H1 (cell line): Measurements from ENCODE around the gene ABHD2. TPM values are rescaled to one million over a fixed set of nuclear protein-coding genes. Genes with fewer than 3 reads are reported as not detected.

Experiments used
- CTCF ChIA-PET: fragments of 300-600 bp; sonication (Branson Sonifier 250); formaldehyde crosslinking; loops from one replicate; lab custom pipeline; 2021; ENCODE audit not compliant: partially characterized antibody; lab: Charles Lee
- POLR2A ChIA-PET: fragments of 300-600 bp; sonication (Branson Sonifier 250); formaldehyde crosslinking; loops from one replicate; lab custom pipeline; 2021; ENCODE audit warnings: inconsistent platforms; ENCODE audit not compliant: partially characterized antibody; lab: Charles Lee
- DNase-seq, 2 experiments: peaks; one replicate each; pipeline versions ENCODE4 v3.0.0 to v3.0.0-alpha.2; 2010 to 2022; ENCODE audit warnings: low spot score in 2 of 2, low read depth in 1 of 2, mixed read lengths in 1 of 2
- FAIRE-seq: peaks from 2 replicates; lab custom pipeline; 2011; peaks lifted over from hg19 to GRCh38; lab: Jason Lieb, UNC
- H2AFZ ChIP-seq: 2 replicates; pipeline ENCODE4 v1.8.1; 2012; ENCODE audit warnings: low read length, inconsistent platforms
- H2AK5ac ChIP-seq: 2 replicates; pipeline ENCODE4 v1.6.1; 2013; ENCODE audit warnings: low read depth, low read length
- H2BK120ac ChIP-seq: replicated peaks from 2 replicates; pipeline ENCODE3; 2013; ENCODE audit warnings: low read depth, low read length, inconsistent platforms
- H2BK12ac ChIP-seq: 2 replicates; pipeline ENCODE4 v1.6.1; 2013; ENCODE audit warnings: low read depth, low read length
- H2BK15ac ChIP-seq: 2 replicates; pipeline ENCODE4 v1.6.1; 2013; ENCODE audit warnings: low read length
- H2BK20ac ChIP-seq: 2 replicates; pipeline ENCODE4 v1.6.1; 2013; ENCODE audit warnings: low read length
- H2BK5ac ChIP-seq: 2 replicates; pipeline ENCODE4 v1.6.1; 2013; ENCODE audit warnings: low read depth, low read length
- H3K14ac ChIP-seq: 2 replicates; pipeline ENCODE4 v1.6.1; 2013; ENCODE audit warnings: inconsistent platforms; ENCODE audit not compliant: insufficient read length
- H3K18ac ChIP-seq: 2 replicates; pipeline ENCODE4 v1.6.1; 2013; ENCODE audit warnings: low read length; ENCODE audit errors: extremely low read depth
- H3K23ac ChIP-seq: 2 replicates; pipeline ENCODE4 v1.6.1; 2013; ENCODE audit warnings: inconsistent platforms; ENCODE audit not compliant: insufficient read length
- H3K23me2 ChIP-seq: 2 replicates; pipeline ENCODE4 v1.6.1; 2013; ENCODE audit warnings: low read depth, low read length
- H3K27ac ChIP-seq: 2 replicates; pipeline ENCODE4 v1.6.1; 2011; ENCODE audit warnings: low read depth, low read length, inconsistent platforms
- H3K27me3 ChIP-seq, 4 experiments: replicated peaks in 1 of 4; 1 replicate in 1 of 4; 2 replicates in 3 of 4; pipeline versions ENCODE4 v1.6.1 to v1.8.1; 2011 to 2013; ENCODE audit warnings: low read length in 3 of 4, mild to moderate bottlenecking in 3 of 4, inconsistent platforms in 2 of 4, mixed read lengths in 2 of 4, moderate library complexity in 1 of 4; ENCODE audit not compliant: control insufficient read depth in 3 of 4, insufficient read depth in 3 of 4; ENCODE audit errors: extremely low read depth in 1 of 4
- H3K36me3 ChIP-seq, 4 experiments: 2 replicates each; pipeline versions ENCODE4 v1.6.1 to v1.8.1; 2011 to 2013; ENCODE audit warnings: mild to moderate bottlenecking in 4 of 4, low read length in 3 of 4, moderate library complexity in 2 of 4, control low read depth in 1 of 4, inconsistent platforms in 1 of 4; ENCODE audit not compliant: insufficient read depth in 4 of 4, control insufficient read depth in 2 of 4
- H3K4ac ChIP-seq: replicated peaks from 2 replicates; pipeline ENCODE3; 2013; ENCODE audit warnings: low read length, low read depth, mixed read lengths, inconsistent platforms; ENCODE audit not compliant: insufficient read length
- H3K4me1 ChIP-seq, 4 experiments: replicated peaks in 1 of 4; 1 replicate in 1 of 4; 2 replicates in 3 of 4; pipeline versions ENCODE4 v1.6.1 to v1.8.1; 2011 to 2013; ENCODE audit warnings: low read length in 3 of 4, inconsistent platforms in 2 of 4, mixed read lengths in 1 of 4; ENCODE audit not compliant: insufficient read depth in 4 of 4, control insufficient read depth in 3 of 4
- H3K4me2 ChIP-seq, 2 experiments: 2 replicates each; pipeline versions ENCODE4 v1.6.1 to v1.8.1; 2011 to 2013; ENCODE audit warnings: low read depth in 2 of 2, low read length in 2 of 2, control low read depth in 1 of 2, inconsistent platforms in 1 of 2, mild to moderate bottlenecking in 1 of 2; ENCODE audit not compliant: insufficient read depth in 1 of 2
- H3K4me3 ChIP-seq, 4 experiments: fragments of 200-600, 300-600 bp in 1 of 4; sonication (generic), shearing (Covaris generic), sonication (Bioruptor Twin) in 1 of 4; 2 replicates each; pipeline versions ENCODE4 v1.5.1 to v1.8.1; 2011 to 2016; ENCODE audit warnings: low read length in 4 of 4, low read depth in 3 of 4, control low read depth in 2 of 4, inconsistent platforms in 2 of 4, mild to moderate bottlenecking in 2 of 4, mixed read lengths in 1 of 4, moderate library complexity in 1 of 4; ENCODE audit not compliant: insufficient read depth in 2 of 4; ENCODE audit errors: extremely low read depth in 1 of 4
- H3K56ac ChIP-seq: replicated peaks from 2 replicates; pipeline ENCODE3; 2013; ENCODE audit warnings: low read depth, mild to moderate bottlenecking, mixed read lengths, low read length, inconsistent platforms; ENCODE audit not compliant: insufficient read length
- H3K79me1 ChIP-seq: 2 replicates; pipeline ENCODE4 v1.6.1; 2013; ENCODE audit warnings: low read depth, low read length, control low read depth
- H3K79me2 ChIP-seq, 2 experiments: 2 replicates each; pipeline versions ENCODE4 v1.6.1 to v1.8.1; 2012 to 2013; ENCODE audit warnings: low read length in 2 of 2, mild to moderate bottlenecking in 2 of 2, inconsistent platforms in 1 of 2; ENCODE audit not compliant: insufficient read depth in 2 of 2, control insufficient read depth in 1 of 2
- H3K9ac ChIP-seq, 4 experiments: replicated peaks in 1 of 4; 1 replicate in 1 of 4; 2 replicates in 3 of 4; pipeline versions ENCODE4 v1.6.1 to v1.8.1; 2011 to 2013; ENCODE audit warnings: low read depth in 3 of 4, low read length in 3 of 4, control low read depth in 2 of 4, mild to moderate bottlenecking in 2 of 4, moderate library complexity in 2 of 4, inconsistent platforms in 1 of 4; ENCODE audit errors: extremely low read depth in 1 of 4
- H3K9me3 ChIP-seq, 2 experiments: 2 replicates each; pipeline versions ENCODE4 v1.6.1 to v1.8.1; 2012 to 2013; ENCODE audit warnings: mild to moderate bottlenecking in 2 of 2, moderate library complexity in 2 of 2, control low read depth in 1 of 2, inconsistent platforms in 1 of 2, low read depth in 1 of 2, low read length in 1 of 2, mixed read lengths in 1 of 2; ENCODE audit not compliant: insufficient read depth in 2 of 2
- H4K20me1 ChIP-seq, 2 experiments: replicated peaks in 1 of 2; 2 replicates each; pipeline versions ENCODE3 to v1.8.1; 2011 to 2013; ENCODE audit warnings: inconsistent platforms in 2 of 2, low read length in 2 of 2, mild to moderate bottlenecking in 1 of 2; ENCODE audit not compliant: insufficient read depth in 2 of 2, control insufficient read depth in 1 of 2
- H4K5ac ChIP-seq: 2 replicates; pipeline ENCODE4 v1.6.1; 2013; ENCODE audit warnings: low read length, low read depth, mixed read lengths, inconsistent platforms; ENCODE audit not compliant: insufficient read length
- H4K8ac ChIP-seq: 2 replicates; pipeline ENCODE4 v1.8.0; 2013; ENCODE audit warnings: mild to moderate bottlenecking, moderate library complexity, low read length, inconsistent platforms; ENCODE audit not compliant: insufficient read depth; ENCODE audit errors: extremely low read depth
- H4K91ac ChIP-seq: replicated peaks from 2 replicates; pipeline ENCODE3; 2013; ENCODE audit warnings: low read length, mixed read lengths, inconsistent platforms; ENCODE audit not compliant: insufficient read length
- FOSL1 ChIP-seq: IDR thresholded peaks from 2 replicates; pipeline ENCODE4 v1.6.1; 2011; ENCODE audit warnings: mild to moderate bottlenecking, low read depth, low read length, moderate library complexity; ENCODE audit not compliant: insufficient read depth
- SIX5 ChIP-seq: IDR thresholded peaks from 2 replicates; pipeline ENCODE4 v1.6.1; 2011; ENCODE audit warnings: mild to moderate bottlenecking, low read depth, low read length
- SUZ12 ChIP-seq: fragments of 200-600 bp; sonication (generic); IDR thresholded peaks from 2 replicates; pipeline ENCODE4 v1.6.1; 2012; ENCODE audit warnings: mild to moderate bottlenecking, inconsistent platforms, low read length, moderate library complexity, mixed read lengths
- TAF7 ChIP-seq: optimal IDR thresholded peaks from 2 replicates; pipeline ENCODE3; 2011; ENCODE audit warnings: low read depth, mild to moderate bottlenecking, inconsistent platforms, low read length, moderate library complexity, borderline replicate concordance
- TBP ChIP-seq: IDR thresholded peaks from 2 replicates; pipeline ENCODE4 v1.6.1; 2011; ENCODE audit warnings: low read depth, low read length, improper control_type of control experiment
- polyA plus RNA-seq, 7 experiments: library from polyadenylated mRNA; depleted of rRNA in 3 of 7; stranded (reverse) in 5 of 7; unstranded in 2 of 7; fragments of >200 nt in 5 of 7; fragments of 200-250 nt in 2 of 7; gene quantifications; 1 replicate in 5 of 7; 2 replicates in 1 of 7; 4 replicates in 1 of 7; pipeline versions ENCODE4 v1.2.1 to v1.2.3, GENCODE V29; 2011 to 2013; ENCODE audit warnings: missing spikeins in 2 of 7, mixed read lengths in 2 of 7
- total RNA-seq: library from RNA; stranded (reverse); fragmentation: NEBNext Ultra II Directional; extraction: Animal tissue kit (Norgen Biotek cat#: 25700); gene quantifications from 2 replicates; pipeline ENCODE4 v1.2.1, GENCODE V29; 2021

ABHD2 gene
- total and polyA plus RNA-seq, 2 of the 8 experiments (the other 6 are each of a cell fraction or from before 2014, with no cell fraction given): 9.1 to 23.7 TPM

DNA sequence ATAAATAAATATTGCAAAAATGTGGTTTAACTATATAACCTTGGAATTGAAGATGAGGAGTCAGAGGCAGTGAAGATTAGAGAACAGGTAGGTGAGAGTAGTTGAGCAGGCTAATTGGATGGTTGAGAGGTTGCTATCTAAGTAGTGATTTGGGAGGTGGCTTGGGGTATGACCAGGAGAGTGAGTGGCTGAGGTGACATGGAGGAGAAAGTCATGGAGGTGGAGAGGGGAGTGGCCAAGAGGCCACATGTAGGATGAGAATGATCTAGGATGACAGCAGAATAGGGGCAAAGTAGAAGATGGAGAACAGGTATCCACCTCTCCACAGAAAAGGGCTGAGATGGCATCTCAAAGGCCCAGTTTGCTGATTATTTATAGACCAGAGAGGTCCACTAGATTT lies 143.6 kb downstream of the ABHD2 start:
- no peak overlapping the region for H2AK5ac ChIP-seq
- no peak overlapping the region for H3K4ac ChIP-seq
- H3K79me2 ChIP-seq: no peaks in the 10 kb centered on the region
- no peak overlapping the region for H4K8ac ChIP-seq
- H3K56ac ChIP-seq: no peak overlapping the region
- H3K23me2 ChIP-seq: no peaks in the 10 kb centered on the region; the same call in 1 of the 2 replicates
- ChIA-PET CTCF (interaction anchor here (1.4 to 2.8 kb wide), 3 partner anchors 10 to 13 kb away, joined by 4 to 10 read pairs (median 8); no protein-coding TSS in a partner anchor), POLR2A (no interaction called here)
- H3K27me3 ChIP-seq: no peaks in the 10 kb centered on the region
- H4K5ac ChIP-seq: no peak overlapping the region
- H3K4me1 ChIP-seq: no peaks in the 10 kb centered on the region; a peak in 1 of 7 replicates
- no peak overlapping the region for H2BK20ac ChIP-seq
- H3K14ac ChIP-seq: no peak overlapping the region
- H2BK12ac ChIP-seq: no peak overlapping the region
- H3K9ac ChIP-seq: no peak overlapping the region
- no peak overlapping the region for H2BK5ac ChIP-seq
- H4K20me1 ChIP-seq: no peaks in the 10 kb centered on the region
- H2BK120ac ChIP-seq: no peak overlapping the region
- H2BK15ac ChIP-seq: no peak overlapping the region
- DNase-seq: no peak
- FAIRE-seq: no peak
- no peak overlapping the region for H3K18ac ChIP-seq
- H3K23ac ChIP-seq: no peak overlapping the region
- no peak overlapping the region for H3K4me3 ChIP-seq
- H3K79me1 ChIP-seq: no peaks in the 10 kb centered on the region
- H3K27ac ChIP-seq: no peak overlapping the region
- no peak overlapping the region for H2AFZ ChIP-seq
- no peaks in the 10 kb centered on the region for H3K36me3 ChIP-seq
- no peaks in the 10 kb centered on the region for H3K9me3 ChIP-seq
- H3K4me2 ChIP-seq: no peak overlapping the region
- no peak overlapping the region for H4K91ac ChIP-seq
- no peak for TF ChIP-seq FOSL1
- no peak for TF ChIP-seq TBP
- TF ChIP-seq SIX5: no peak
- TF ChIP-seq TAF7: no peak
- no peak for TF ChIP-seq SUZ12
